HPDE6-E6E7 (cell line): ENCODE data around the gene SMAD4.

ENCODE experiments used
- DNase-seq: peaks from one replicate; pipeline ENCODE4 v3.0.0; 2011; ENCODE audit warnings: missing footprints; ENCODE audit errors: extremely low spot score

Gene SMAD4

DNA sequence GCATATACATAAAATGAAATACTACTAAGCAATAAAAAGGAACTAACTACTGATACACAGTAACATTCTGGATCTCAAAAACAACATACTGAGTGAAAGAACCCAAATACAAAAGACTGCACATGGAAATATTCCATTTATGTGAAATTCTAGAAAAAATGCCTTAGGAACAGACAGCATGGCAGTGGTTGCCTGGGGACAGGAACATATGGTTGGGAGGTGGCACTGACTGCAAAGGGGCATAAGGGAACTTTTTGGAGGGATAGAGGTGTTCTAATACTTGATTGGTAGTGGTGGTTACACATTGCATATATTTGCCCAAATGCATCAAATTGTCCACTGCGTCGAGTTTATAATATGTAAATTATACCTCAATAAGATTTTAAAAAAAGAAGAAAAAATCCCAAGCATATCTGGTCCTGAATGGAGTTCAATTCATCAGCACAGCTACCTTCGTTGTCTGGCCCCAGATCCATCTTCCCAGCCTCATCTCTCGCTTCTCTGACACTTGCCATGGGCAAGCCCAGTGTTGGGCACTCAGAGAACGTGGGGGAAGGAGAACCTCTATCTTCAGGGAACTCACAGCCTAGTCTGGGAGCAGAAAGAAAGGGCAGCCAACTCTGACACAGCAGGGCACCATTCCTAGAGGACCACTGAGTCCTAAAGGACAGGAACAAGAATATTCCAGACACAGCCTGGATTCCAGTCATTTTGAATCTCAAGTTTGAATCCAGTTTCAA, 8.6 kb upstream of the SMAD4 start:
- no peak for DNase-seq

- no peak for DNase-seq
These were observed 4.5 kb upstream of the SMAD4 start for GRCh38 chr18:51025512-51025911.

DNA sequence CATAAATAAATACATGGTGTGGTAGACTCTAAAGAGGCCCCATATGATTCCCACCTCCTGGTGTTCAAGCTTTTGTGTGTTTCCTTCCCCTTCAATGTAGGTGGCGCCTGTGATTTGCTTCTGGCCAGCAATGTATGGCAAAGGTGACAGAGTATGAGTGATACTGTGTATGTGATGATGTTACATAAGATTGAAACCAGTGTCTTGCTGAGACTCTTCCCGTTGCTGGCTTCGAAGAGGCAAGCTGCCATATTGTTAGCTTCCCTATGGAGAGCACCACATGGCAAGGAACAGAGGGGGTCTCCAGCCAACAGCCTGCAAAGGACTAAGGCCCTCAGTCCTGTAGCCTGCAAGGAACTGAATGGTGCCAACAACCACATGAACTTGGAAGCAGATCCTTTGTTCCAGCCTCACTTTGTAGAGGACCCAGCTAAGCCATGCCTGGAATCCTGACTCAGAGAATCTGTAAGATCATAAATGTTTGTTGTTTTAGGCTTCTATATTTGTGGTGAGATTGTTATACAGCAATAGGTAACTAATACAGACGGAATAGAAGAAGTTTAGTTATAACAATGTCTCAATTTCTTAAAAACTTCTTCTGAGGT, 1.7 kb upstream of the SMAD4 start:
- no peak for DNase-seq

GRCh38 chr18:51029378-51029693, 677 bp upstream of the SMAD4 start:
- no peak for DNase-seq

- DNase-seq, result peak; percentile 50
These were observed 685 bp downstream of the SMAD4 start for GRCh38 chr18:51030537-51031258.

GRCh38 chr18:51032193-51032592, 2.2 kb downstream of the SMAD4 start:
- DNase-seq, result no peak

- DNase-seq, result no peak
These were observed 7.2 kb downstream of the SMAD4 start for GRCh38 chr18:51037230-51037629.

DNA sequence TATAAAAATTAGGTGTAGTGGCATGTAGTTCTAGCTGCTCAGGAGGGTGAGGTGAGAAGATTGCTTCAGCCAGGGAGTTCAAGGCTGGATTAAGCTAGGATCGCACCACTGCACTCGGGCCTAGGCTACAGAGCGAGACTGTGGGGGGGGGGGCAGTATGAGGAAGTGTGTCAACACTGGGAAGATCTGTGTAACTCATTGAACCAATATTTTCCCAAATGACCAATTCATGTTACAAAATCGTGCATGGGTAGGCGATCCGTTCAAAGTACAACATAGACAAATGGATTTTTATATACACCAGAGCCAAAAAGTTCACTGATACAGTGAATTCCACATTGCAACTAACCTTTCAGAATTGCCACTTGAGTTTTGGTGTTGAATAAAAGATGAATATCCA, 8.1 kb downstream of the SMAD4 start:
- DNase-seq, result no peak

- no peak for DNase-seq
These were observed 9.4 kb downstream of the SMAD4 start for GRCh38 chr18:51039138-51040112.

GRCh38 chr18:51041677-51042352, 11.8 kb downstream of the SMAD4 start:
- DNase-seq, result no peak

- DNase-seq, result no peak
These were observed 15.0 kb downstream of the SMAD4 start for GRCh38 chr18:51044928-51045585.

- DNase-seq, result no peak
These were observed 18.2 kb downstream of the SMAD4 start for GRCh38 chr18:51048190-51048589.

GRCh38 chr18:51049137-51049536, 19.1 kb downstream of the SMAD4 start:
- no peak for DNase-seq

- DNase-seq, result peak; percentile 21
These were observed 21.2 kb downstream of the SMAD4 start for GRCh38 chr18:51051105-51051712.

DNA sequence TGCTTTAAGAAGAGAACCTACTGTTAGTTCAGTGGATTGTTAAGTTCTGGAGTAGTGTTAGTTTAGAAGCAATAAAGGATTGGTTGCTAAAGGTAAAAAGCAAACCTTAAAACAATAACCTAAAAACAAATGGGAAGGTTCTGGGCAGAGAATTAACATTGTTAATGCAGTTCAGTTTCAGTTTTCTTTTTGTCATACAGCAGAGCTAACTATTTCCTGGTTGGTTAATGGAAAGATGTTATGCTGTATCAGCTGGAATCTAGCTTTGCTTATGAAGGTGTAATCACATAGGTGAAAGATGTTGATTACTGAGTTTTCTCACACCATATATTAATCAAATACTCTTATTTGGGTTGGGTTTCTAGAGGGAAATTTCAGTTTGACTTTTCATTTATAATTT, 23.8 kb downstream of the SMAD4 start:
- DNase-seq, result no peak

GRCh38 chr18:51054764-51055163, 24.8 kb downstream of the SMAD4 start:
- DNase-seq, result no peak

DNA sequence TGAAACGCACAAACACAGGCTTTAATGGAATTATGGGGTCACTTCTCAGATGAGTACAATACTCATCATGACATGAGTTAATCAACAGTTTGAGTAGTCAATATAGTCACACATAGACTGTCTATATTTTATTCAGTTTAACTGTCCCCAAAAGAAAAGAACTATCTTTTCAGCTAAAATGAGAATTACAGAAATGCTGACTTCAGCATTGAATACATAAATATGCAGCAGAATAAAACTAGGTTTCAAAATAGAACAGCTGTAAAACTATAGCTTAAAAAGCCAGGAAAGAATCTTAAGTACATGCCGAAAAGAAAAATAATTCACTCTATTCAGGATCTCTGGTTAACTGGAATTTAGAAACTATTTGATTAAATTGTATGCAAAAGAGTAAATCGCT, 30.0 kb downstream of the SMAD4 start:
- no peak for DNase-seq

- DNase-seq, result no peak
These were observed 34.2 kb downstream of the SMAD4 start for GRCh38 chr18:51064256-51064655.

- no peak for DNase-seq
These were observed 36.3 kb downstream of the SMAD4 start for GRCh38 chr18:51066273-51066672.

- no peak for DNase-seq
These were observed 38.1 kb downstream of the SMAD4 start for GRCh38 chr18:51068105-51068504.
